ENCODE measurements around the gene LMO1. TPM values are rescaled to one million over a fixed set of nuclear protein-coding genes. Genes with fewer than 3 reads are reported as not detected.

LMO1 gene
- total RNA-seq (2021; ENCODE audit: unreplicated experiment): 0.27 TPM
- polyA plus RNA-seq (2012): 0.31 and 1.0 TPM in 2 replicates
- percentile 22 among the genes with signal in this experiment for Bru-seq, nascent RNA
- BruChase-seq, experiment 1, labeled RNA remaining after a 6-hour chase: percentile 22 among the genes with signal in this experiment
- BruChase-seq, experiment 2, labeled RNA remaining after a 2-hour chase: percentile 29 among the genes with signal in this experiment
- long read RNA-seq, partial matches to known transcripts: 0 of 1 reads
- long read RNA-seq, other reads (novel, unspliced or antisense): 1 of 1 reads

DNA sequence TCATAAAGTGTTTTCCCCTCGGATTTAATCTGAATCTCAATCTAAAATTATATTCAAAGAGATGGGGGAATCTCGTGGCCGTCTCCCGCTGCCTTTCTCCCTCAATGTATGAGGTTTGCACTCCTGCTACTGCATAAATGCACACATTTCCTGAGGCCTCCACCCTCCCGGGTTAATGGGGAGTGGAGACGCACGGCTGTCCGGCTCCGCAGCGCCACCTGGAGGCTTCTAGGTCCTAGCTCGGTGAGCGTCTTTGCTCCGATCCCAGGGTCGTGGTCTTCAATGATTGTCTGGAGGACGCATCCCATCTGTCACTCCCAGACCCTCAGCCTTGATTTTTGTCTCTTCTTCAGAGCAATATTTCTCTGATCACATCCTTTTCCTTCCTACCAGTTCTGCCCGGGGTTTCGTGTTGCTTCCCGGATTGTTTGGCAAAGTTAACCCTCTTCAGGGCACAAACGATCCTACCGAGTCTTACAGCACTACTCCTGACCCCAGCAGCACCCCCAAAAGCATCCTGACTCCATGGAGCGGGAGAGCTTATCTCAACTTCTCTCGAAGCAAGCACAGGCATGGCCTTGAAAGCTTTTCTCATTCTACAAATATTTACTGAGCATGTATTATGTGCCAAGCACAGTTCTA, at the start of gene LMO1:
Gene LMO1 (minus strand): TSS at position 110 of the 642 bp plus-strand sequence. CDS start 516 bp downstream, outside the sequence.
- H3K9me2 ChIP-seq (ENCODE audit: insufficient read depth): no peaks in the 10 kb centered on the region
- H3K79me2 ChIP-seq (ENCODE audit: insufficient read depth, low read length): no peaks in the 10 kb centered on the region
- ChIA-PET RAD21 (ENCODE audit: low non-redundant PET in 1 of 2, low total read pairs in 2 of 2, uncharacterized antibody in 2 of 2, unreplicated experiment in 2 of 2) (interaction anchor here (0.6 to 1.3 kb wide), 4 partner anchors 17 to 270 kb away, joined by 3 read pairs; no protein-coding TSS in a partner anchor), CTCF (interaction anchor here (0.6 to 1.8 kb wide), 21 partner anchors 8 to 303 kb away, joined by 3 to 22 read pairs (median 4); no protein-coding TSS in a partner anchor), POLR2A (no interaction called here)
- no TSS peak for BruUV-seq (replicated peaks)
- no peaks in the 10 kb centered on the region for H3K9me3 ChIP-seq (ENCODE audit: control insufficient read depth in 1 of 2, insufficient read depth in 1 of 2, low read depth in 1 of 2, low read length in 2 of 2)
- DNase-seq (ENCODE audit: low read depth, low spot score) (peak; percentile 44), ATAC-seq (peak; percentile 95)
- H3K9ac ChIP-seq (ENCODE audit: low read length): no peak within 1 kb of the TSS
- H3K4me1 ChIP-seq (ENCODE audit: control insufficient read depth in 1 of 2, insufficient read depth in 2 of 2, low read length in 2 of 2): peaks cover 5 to 8% of the 10 kb centered on the region in 2 experiments; a peak in 2 of 4 replicates
- H4K20me1 ChIP-seq (ENCODE audit: insufficient read depth): no peaks in the 10 kb centered on the region
- intact Hi-C loops (cut with micrococcal nuclease): loop anchor here (2.0 kb wide), 1 partner anchor 39 kb away; no protein-coding TSS in a partner anchor
- H2AFZ ChIP-seq (ENCODE audit: low read depth, low read length, poor library complexity, severe bottlenecking): peak within 1 kb of the TSS; percentile 81
- no peaks in the 10 kb centered on the region for H3K36me3 ChIP-seq (ENCODE audit: control insufficient read depth in 1 of 2, insufficient read depth in 2 of 2, low read length in 2 of 2)
- H3K27ac ChIP-seq (ENCODE audit: low read depth, low read length): no peak within 1 kb of the TSS
- H3K27me3 ChIP-seq (ENCODE audit: insufficient read depth, low read length): no peaks in the 10 kb centered on the region
- TF ChIP-seq CBX3 (IDR thresholded peaks at IDR 0.05; ENCODE audit: low read depth): no peak
- TF ChIP-seq ZFX (IDR thresholded peaks at IDR 0.05): no peak
- no peak for TF ChIP-seq FOSL1 (IDR thresholded peaks at IDR 0.05; ENCODE audit: low read depth)
- TF ChIP-seq POLR2A (IDR thresholded peaks at IDR 0.05; ENCODE audit: borderline replicate concordance, extremely low read depth, insufficient read depth, insufficient read length): no peak
- peak; percentile 33 for TF ChIP-seq YY1 (IDR thresholded peaks at IDR 0.05; ENCODE audit: extremely low read depth, insufficient replicate concordance, low read depth, low read length)
- TF ChIP-seq, protein P1, sequence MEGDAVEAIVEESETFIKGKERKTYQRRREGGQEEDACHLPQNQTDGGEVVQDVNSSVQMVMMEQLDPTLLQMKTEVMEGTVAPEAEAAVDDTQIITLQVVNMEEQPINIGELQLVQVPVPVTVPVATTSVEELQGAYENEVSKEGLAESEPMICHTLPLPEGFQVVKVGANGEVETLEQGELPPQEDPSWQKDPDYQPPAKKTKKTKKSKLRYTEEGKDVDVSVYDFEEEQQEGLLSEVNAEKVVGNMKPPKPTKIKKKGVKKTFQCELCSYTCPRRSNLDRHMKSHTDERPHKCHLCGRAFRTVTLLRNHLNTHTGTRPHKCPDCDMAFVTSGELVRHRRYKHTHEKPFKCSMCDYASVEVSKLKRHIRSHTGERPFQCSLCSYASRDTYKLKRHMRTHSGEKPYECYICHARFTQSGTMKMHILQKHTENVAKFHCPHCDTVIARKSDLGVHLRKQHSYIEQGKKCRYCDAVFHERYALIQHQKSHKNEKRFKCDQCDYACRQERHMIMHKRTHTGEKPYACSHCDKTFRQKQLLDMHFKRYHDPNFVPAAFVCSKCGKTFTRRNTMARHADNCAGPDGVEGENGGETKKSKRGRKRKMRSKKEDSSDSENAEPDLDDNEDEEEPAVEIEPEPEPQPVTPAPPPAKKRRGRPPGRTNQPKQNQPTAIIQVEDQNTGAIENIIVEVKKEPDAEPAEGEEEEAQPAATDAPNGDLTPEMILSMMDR (IDR thresholded peaks at IDR 0.05 in 2 of 3, conservative IDR thresholded peaks at IDR 0.05 in 1 of 3; ENCODE audit: borderline replicate concordance in 1 of 3, insufficient read depth in 1 of 3, low read depth in 2 of 3, low read length in 2 of 3): peak; percentile 73 to 94 (median 85)
- TF ChIP-seq EZH2 (IDR thresholded peaks at IDR 0.05): no peak
- no peak for TF ChIP-seq SIN3A (IDR thresholded peaks at IDR 0.05; ENCODE audit: low read depth)
- TF ChIP-seq RAD21 (IDR thresholded peaks at IDR 0.05; ENCODE audit: low read depth): peak; percentile 71
- peak within 1 kb of the TSS; percentile 59 for H3K4me2 ChIP-seq (ENCODE audit: low read length)
- H3K4me3 ChIP-seq (replicated peaks in 1 of 2; ENCODE audit: low read depth in 1 of 2, low read length in 2 of 2): 0 out of 4 replicates have a peak within 1 kb of the TSS, but pooled peaks of 1 of the 2 experiments have one; percentile 5

Data from HCT116 (cell line).